Measurements from ENCODE around the gene RAB25.

DNA sequence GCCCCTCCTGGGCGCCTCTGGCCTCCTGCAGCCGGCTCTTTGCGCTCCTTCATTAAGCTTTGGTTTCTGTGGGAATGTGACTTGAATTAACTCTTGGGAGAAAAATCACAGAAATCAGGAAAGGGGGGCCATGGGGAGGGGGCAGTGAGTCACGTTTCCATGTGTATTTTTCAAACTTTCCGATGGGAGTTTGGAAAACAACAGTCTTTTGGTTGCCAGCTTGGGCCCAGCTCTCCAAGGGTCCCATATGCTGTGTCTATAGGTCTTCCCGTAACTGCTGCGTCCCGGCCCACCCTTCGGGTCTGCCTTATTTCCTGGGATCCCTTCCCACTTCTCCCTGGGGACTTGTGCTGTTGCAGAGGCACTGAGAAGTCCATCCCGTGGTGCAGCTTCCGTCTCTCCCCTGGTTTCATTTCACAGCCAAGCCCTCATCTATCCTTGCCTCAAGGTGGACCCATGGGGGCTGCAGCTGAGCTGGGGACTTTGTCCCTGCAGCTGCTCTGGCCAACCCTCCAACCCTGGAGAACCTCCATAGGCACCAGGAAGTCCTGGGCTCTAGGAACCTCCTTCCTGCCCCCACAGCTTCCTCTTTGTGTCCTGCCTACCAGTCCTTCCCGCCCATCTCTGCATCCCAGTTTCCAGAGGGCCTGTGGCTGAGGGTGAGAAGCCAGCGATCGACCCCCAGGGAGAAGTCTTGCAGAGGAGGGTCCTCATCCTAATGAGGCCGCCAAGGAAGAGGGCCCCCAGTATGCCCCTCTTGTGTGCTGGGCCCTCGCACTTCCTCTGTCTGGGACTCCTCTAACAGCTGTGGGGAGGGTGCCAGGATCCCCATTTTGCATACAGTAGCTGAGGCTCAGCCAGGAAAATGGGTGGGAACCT is 41.9 kb downstream of the RAB25 start:
- TF ChIP-seq POLR2A (IDR thresholded peaks at IDR 0.05; ENCODE audit: low read length) (no peak), GATA1 (IDR thresholded peaks at IDR 0.05; ENCODE audit: low read depth, low read length) (no peak)
